Transverse colon (tissue), 4 donors: ENCODE data around the gene LNX1. TPM values are rescaled to one million over a fixed set of nuclear protein-coding genes. Genes with fewer than 3 reads are reported as not detected.

Experiments
- DNase-seq: peaks from one replicate; pipeline ENCODE4 v3.0.0-alpha.2; 2019
- H3K27ac ChIP-seq, 4 donors: fragments of 200-600 bp; sonication (generic); 2 replicates each; pipeline ENCODE4 v1.5.1; 2016 to 2018; ENCODE audit warnings: inconsistent platforms in 4 of 4
- H3K27me3 ChIP-seq: fragments of 200-600 bp; sonication (generic); 2 replicates; pipeline ENCODE4 v1.5.1; 2017; ENCODE audit warnings: inconsistent platforms
- H3K36me3 ChIP-seq, 4 donors: fragments of 200-600 bp; sonication (generic); 2 replicates each; pipeline ENCODE4 v1.5.1; 2017 to 2019; ENCODE audit warnings: inconsistent platforms in 4 of 4
- H3K4me1 ChIP-seq, 4 donors: fragments of 200-600 bp; sonication (generic); 2 replicates each; pipeline ENCODE4 v1.5.1; 2017 to 2020; ENCODE audit warnings: inconsistent platforms in 4 of 4
- H3K4me3 ChIP-seq, 4 donors: fragments of 200-600 bp; sonication (generic); 1 replicate in 1 of 4; 2 replicates in 3 of 4; pipeline versions ENCODE4 v1.5.1 to v1.6.1; 2017 to 2019; ENCODE audit warnings: inconsistent platforms in 4 of 4
- H3K9me3 ChIP-seq, 2 donors: fragments of 200-600 bp; sonication (generic); 2 replicates each; pipeline ENCODE4 v1.5.1; 2017 to 2019; ENCODE audit warnings: inconsistent platforms in 2 of 2
- CTCF ChIP-seq, 5 experiments: fragments of 200-600 bp in 3 of 5; fragments of 450-650 bp in 2 of 5; sonication (generic) in 3 of 5; IDR thresholded peaks; 1 replicate in 2 of 5; 2 replicates in 3 of 5; pipeline ENCODE4 v1.5.1; 2016 to 2017; ENCODE audit warnings: antibody characterized with exemption in 5 of 5, inconsistent platforms in 3 of 5, mild to moderate bottlenecking in 2 of 5, moderate library complexity in 1 of 5
- EP300 ChIP-seq: sonication (generic); formaldehyde crosslinking; IDR thresholded peaks from one replicate; pipeline ENCODE4 v1.6.1; 2017; ENCODE audit warnings: antibody characterized with exemption, low read depth
- POLR2A ChIP-seq: fragments of 450-650 bp; IDR thresholded peaks from one replicate; pipeline ENCODE4 v1.6.1; 2016; ENCODE audit warnings: antibody characterized with exemption, mild to moderate bottlenecking, moderate library complexity
- POLR2AphosphoS5 ChIP-seq, 3 donors: sonication (generic); formaldehyde crosslinking; IDR thresholded peaks; one replicate each; pipeline ENCODE4 v1.6.1; 2016; ENCODE audit warnings: antibody characterized with exemption in 3 of 3
- WGBS, 2 donors: methylation state at CpG; one replicate each; pipeline ENCODE4 v1.1.5; 2018; ENCODE audit warnings: low coverage in 1 of 2; 5-methylcytosine and 5-hydroxymethylcytosine counted together
- in situ Hi-C, 4 donors: fragments of 200-750 bp; cut with MboI; loops; one replicate each; pipeline versions ENCODE4 v1.15.0 to v1.15.1; 2017; ENCODE audit warnings: low sequenced_read_pairs in 3 of 4, low pct_ligation_motif_present in 1 of 4, low pct_unique_long_range_greater_than_20kb in 1 of 4
- intact Hi-C: fragments of 100-400 bp; cut with DNase I; formaldehyde crosslinking; loops from one replicate; pipeline ENCODE4 v1.15.1; 2023; ENCODE audit warnings: low total_unique reads
- total RNA-seq, 4 donors: library from RNA; depleted of rRNA; stranded (reverse); fragments of >200 nt; gene quantifications; one replicate each; pipeline ENCODE4 v1.1.0, GENCODE V29; 2016

Gene LNX1
- total RNA-seq, 4 donors from 2014 or later = 2.6 to 35.5 (median 18.1) TPM

- no peak for TF ChIP-seq POLR2A
- Histone ChIP-seq H3K36me3 (no peaks in the 10 kb centered on the region), H3K4me1 (peaks cover 0 to 2% (median 0%) of the 10 kb centered on the region in 4 donors), H3K27me3 (no peaks in the 10 kb centered on the region), H3K9me3 (peaks cover 0 to 4% of the 10 kb centered on the region in 2 donors), H3K27ac (no peak overlapping the region), H3K4me3 (no peak overlapping the region)
- no peak for DNase-seq
- in situ Hi-C loops = no loop called here
- WGBS, 2 donors = 60 to 85% methylated on average over 4 to 7 of the region's 7 CpGs
- intact Hi-C loops = no loop called here
Measured at GRCh38 chr4:53551281-53551864, 39.9 kb downstream of the LNX1 start.

- in situ Hi-C loops (no loop called here), intact Hi-C loops (no loop called here)
- Histone ChIP-seq H3K36me3 (no peaks in the 10 kb centered on the region), H3K4me3 (no peak overlapping the region), H3K27me3 (no peaks in the 10 kb centered on the region), H3K4me1 (no peaks in the 10 kb centered on the region), H3K27ac (no peak overlapping the region), H3K9me3 (peaks cover 0 to 4% of the 10 kb centered on the region in 2 donors)
- no peak for DNase-seq
- 89 to 96% methylated on average over 3 of the region's 3 CpGs for WGBS, 2 donors
- TF ChIP-seq POLR2AphosphoS5 (IDR thresholded peaks at IDR 0.05) = no peak
- TF ChIP-seq EP300 = no peak
- TF ChIP-seq POLR2A = no peak
- TF ChIP-seq CTCF (IDR thresholded peaks at IDR 0.05) = no peak
Measured at GRCh38 chr4:53548662-53549061, 42.6 kb downstream of the LNX1 start.

GRCh38 chr4:53547983-53548382 lies 43.3 kb downstream of the LNX1 start:
- in situ Hi-C loops = no loop called here
- Histone ChIP-seq H3K27me3 (no peaks in the 10 kb centered on the region), H3K27ac (no peak overlapping the region), H3K9me3 (peaks cover 0 to 4% of the 10 kb centered on the region in 2 donors), H3K36me3 (no peaks in the 10 kb centered on the region), H3K4me1 (no peaks in the 10 kb centered on the region), H3K4me3 (no peak overlapping the region)
- intact Hi-C loops = no loop called here
- no peak for TF ChIP-seq CTCF (IDR thresholded peaks at IDR 0.05)
- no peak for TF ChIP-seq EP300
- no peak for TF ChIP-seq POLR2AphosphoS5 (IDR thresholded peaks at IDR 0.05)
- no peak for TF ChIP-seq POLR2A
- DNase-seq = no peak
- WGBS, 2 donors = 39 to 69% methylated on average over 2 of the region's 2 CpGs

GRCh38 chr4:53545942-53546581 lies 45.2 kb downstream of the LNX1 start:
- TF ChIP-seq CTCF (IDR thresholded peaks at IDR 0.05) = no peak
- TF ChIP-seq POLR2AphosphoS5 (IDR thresholded peaks at IDR 0.05) = no peak
- no peak for TF ChIP-seq POLR2A
- TF ChIP-seq EP300 = no peak
- intact Hi-C loops = no loop called here
- DNase-seq = no peak
- Histone ChIP-seq H3K9me3 (peaks cover 0 to 4% of the 10 kb centered on the region in 2 donors), H3K36me3 (no peaks in the 10 kb centered on the region), H3K27me3 (no peaks in the 10 kb centered on the region), H3K4me1 (peaks cover 0 to 9% (median 0%) of the 10 kb centered on the region in 4 donors), H3K4me3 (no peak overlapping the region), H3K27ac (no peak overlapping the region)
- in situ Hi-C loops = no loop called here
- 61 to 63% methylated on average over 3 of the region's 3 CpGs for WGBS, 2 donors
